ENCODE results near the gene KHDRBS2. TPM values are rescaled to one million over a fixed set of nuclear protein-coding genes. Genes with fewer than 3 reads are reported as not detected.

The KHDRBS2 gene
- total RNA-seq, 4 donors from 2014 or later = not detected

DNA sequence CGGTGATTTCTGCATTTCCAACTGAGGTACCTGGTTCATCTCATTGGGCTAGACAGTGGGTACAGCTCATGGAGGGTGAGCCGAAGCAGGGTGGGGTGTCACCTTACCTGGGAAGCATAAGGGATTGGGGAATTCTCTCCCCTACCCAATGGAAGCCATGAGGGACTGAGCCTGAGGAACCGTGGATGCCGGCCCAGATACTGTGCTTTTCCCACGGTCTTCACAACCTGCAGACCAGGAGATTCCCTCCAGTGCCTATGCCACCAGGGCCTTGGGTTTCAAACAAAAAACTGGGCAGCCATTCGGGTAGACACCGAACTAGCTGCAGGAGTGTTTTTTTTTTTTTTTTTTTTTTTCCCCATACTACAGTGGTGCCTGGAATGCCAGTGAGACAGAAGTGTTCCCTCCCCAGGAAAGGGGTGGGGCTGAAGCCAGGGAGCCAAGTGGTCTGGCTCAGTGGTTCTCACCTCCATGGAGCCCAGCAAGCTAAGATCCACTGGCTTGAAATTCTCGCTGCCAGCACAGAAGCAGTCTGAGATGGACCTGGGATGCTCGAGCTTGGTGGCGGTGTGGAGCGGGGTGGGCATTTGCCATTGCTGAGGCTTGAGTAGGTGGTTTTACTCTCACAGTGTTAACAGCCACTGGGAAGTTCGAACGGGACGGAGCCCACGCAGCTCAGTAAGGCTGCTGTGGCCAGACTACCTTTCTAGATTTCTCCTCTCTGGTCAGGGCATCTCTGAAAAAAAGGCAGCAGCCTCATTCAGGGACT is 416.2 kb downstream of the KHDRBS2 start:
- intact Hi-C loops (cut with DNase I) = no loop called here
- no peaks in the 10 kb centered on the region for H3K4me1 ChIP-seq
- WGBS, 2 donors = 88 to 89% methylated on average over 9 to 14 of the region's 15 CpGs

GRCh38 chr6:61868507-61869080 is 417.4 kb downstream of the KHDRBS2 start:
- Histone ChIP-seq H3K9me3 (peaks cover 0 to 44% (median 3%) of the 10 kb centered on the region in 3 donors), H3K4me3 (no peak overlapping the region), H3K27me3 (no peaks in the 10 kb centered on the region), H3K4me1 (no peaks in the 10 kb centered on the region), H3K36me3 (no peaks in the 10 kb centered on the region), H3K27ac (no peak overlapping the region)
- no peak for DNase-seq
- 91 to 100% methylated on average over 1 to 4 of the region's 8 CpGs for WGBS, 2 donors
- no peak for TF ChIP-seq POLR2A (IDR thresholded peaks at IDR 0.05)
- TF ChIP-seq, protein P1, sequence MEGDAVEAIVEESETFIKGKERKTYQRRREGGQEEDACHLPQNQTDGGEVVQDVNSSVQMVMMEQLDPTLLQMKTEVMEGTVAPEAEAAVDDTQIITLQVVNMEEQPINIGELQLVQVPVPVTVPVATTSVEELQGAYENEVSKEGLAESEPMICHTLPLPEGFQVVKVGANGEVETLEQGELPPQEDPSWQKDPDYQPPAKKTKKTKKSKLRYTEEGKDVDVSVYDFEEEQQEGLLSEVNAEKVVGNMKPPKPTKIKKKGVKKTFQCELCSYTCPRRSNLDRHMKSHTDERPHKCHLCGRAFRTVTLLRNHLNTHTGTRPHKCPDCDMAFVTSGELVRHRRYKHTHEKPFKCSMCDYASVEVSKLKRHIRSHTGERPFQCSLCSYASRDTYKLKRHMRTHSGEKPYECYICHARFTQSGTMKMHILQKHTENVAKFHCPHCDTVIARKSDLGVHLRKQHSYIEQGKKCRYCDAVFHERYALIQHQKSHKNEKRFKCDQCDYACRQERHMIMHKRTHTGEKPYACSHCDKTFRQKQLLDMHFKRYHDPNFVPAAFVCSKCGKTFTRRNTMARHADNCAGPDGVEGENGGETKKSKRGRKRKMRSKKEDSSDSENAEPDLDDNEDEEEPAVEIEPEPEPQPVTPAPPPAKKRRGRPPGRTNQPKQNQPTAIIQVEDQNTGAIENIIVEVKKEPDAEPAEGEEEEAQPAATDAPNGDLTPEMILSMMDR (IDR thresholded peaks at IDR 0.05) = no peak
- intact Hi-C loops (cut with DNase I) = no loop called here

More for the DNA sequence above, 416.2 kb downstream of the KHDRBS2 start:
- H3K27ac ChIP-seq = no peak overlapping the region
- H3K36me3 ChIP-seq = no peaks in the 10 kb centered on the region
- TF ChIP-seq, protein P1 (IDR thresholded peaks at IDR 0.05) = no peak
- no peak for TF ChIP-seq POLR2A (IDR thresholded peaks at IDR 0.05)
- DNase-seq = no peak
- H3K27me3 ChIP-seq = no peaks in the 10 kb centered on the region
- H3K9me3 ChIP-seq = peaks cover 0 to 36% (median 3%) of the 10 kb centered on the region in 3 donors
- no peak overlapping the region for H3K4me3 ChIP-seq

GRCh38 chr6:61867635-61868034 is 418.4 kb downstream of the KHDRBS2 start:
- no peak for DNase-seq
- Histone ChIP-seq H3K9me3 (peaks cover 0 to 44% (median 3%) of the 10 kb centered on the region in 3 donors), H3K27ac (no peak overlapping the region), H3K4me1 (no peaks in the 10 kb centered on the region), H3K4me3 (no peak overlapping the region), H3K36me3 (no peaks in the 10 kb centered on the region), H3K27me3 (no peaks in the 10 kb centered on the region)
- WGBS, 2 donors = 71 to 80% methylated on average over 1 to 2 of the region's 4 CpGs
- intact Hi-C loops (cut with DNase I) = no loop called here
- TF ChIP-seq POLR2A (IDR thresholded peaks at IDR 0.05) = no peak
- TF ChIP-seq, protein P1 (IDR thresholded peaks at IDR 0.05) = no peak

GRCh38 chr6:61857541-61857940 is 428.5 kb downstream of the KHDRBS2 start:
- Histone ChIP-seq H3K27ac (no peak overlapping the region), H3K36me3 (no peaks in the 10 kb centered on the region), H3K27me3 (no peaks in the 10 kb centered on the region), H3K9me3 (no peaks in the 10 kb centered on the region), H3K4me1 (no peaks in the 10 kb centered on the region), H3K4me3 (no peak overlapping the region)
- TF ChIP-seq, protein P1 (IDR thresholded peaks at IDR 0.05) = no peak
- TF ChIP-seq POLR2A (IDR thresholded peaks at IDR 0.05) = no peak
- DNase-seq = no peak
- WGBS, 2 donors = 68 to 86% methylated on average over 3 of the region's 3 CpGs
- intact Hi-C loops (cut with DNase I) = no loop called here

DNA sequence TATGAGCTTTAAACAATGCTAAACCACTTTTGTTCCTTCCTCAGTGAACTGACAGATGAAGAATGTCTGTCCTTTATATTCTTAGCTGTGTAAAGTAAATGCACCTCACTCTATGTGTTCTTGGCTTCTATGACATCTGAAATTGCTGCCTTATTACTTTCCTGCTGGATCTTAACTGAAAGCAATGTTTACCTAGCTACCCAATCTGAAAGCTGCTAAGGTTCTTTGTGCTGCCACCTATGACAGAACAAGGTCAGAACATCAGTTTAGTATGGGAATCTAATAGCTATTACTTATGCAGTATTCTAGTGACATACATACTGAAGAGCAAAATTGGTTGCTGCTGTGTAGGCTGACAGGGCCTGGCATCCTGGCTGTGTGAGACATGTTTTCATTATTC is 444.1 kb downstream of the KHDRBS2 start:
- TF ChIP-seq, protein P1 (IDR thresholded peaks at IDR 0.05) = no peak
- TF ChIP-seq POLR2A (IDR thresholded peaks at IDR 0.05) = no peak
- H3K9me3 ChIP-seq = no peaks in the 10 kb centered on the region
- H3K27me3 ChIP-seq = no peaks in the 10 kb centered on the region
- DNase-seq = no peak
- H3K36me3 ChIP-seq = no peaks in the 10 kb centered on the region
- no peak overlapping the region for H3K27ac ChIP-seq
- no peak overlapping the region for H3K4me3 ChIP-seq
- intact Hi-C loops (cut with DNase I) = no loop called here
- no peaks in the 10 kb centered on the region for H3K4me1 ChIP-seq
